WTC11 (cell line): ENCODE data around the gene ARFIP1. TPM values are rescaled to one million over a fixed set of nuclear protein-coding genes. Genes with fewer than 3 reads are reported as not detected.

Experiments used
- ATAC-seq: fragments of 200-7000 bp; cut with Tn5 transposase; 2 replicates; pipeline ENCODE4 v1.10.0; 2021; ENCODE audit warnings: mild to moderate bottlenecking, moderate library complexity
- CTCF ChIA-PET: fragments of 300-600 bp; sonication (Branson Sonifier 250); formaldehyde crosslinking; loops from one replicate; lab custom pipeline; 2021; ENCODE audit warnings: antibody characterized with exemption; lab: Charles Lee
- POLR2A ChIA-PET: fragments of 350-600 bp; sonication (Branson Sonifier 250); formaldehyde crosslinking; loops from one replicate; lab custom pipeline; 2021; ENCODE audit warnings: antibody characterized with exemption; lab: Charles Lee
- DNase-seq: peaks from one replicate; pipeline ENCODE4 v3.0.0; 2021; ENCODE audit warnings: low spot score
- H3K27ac Mint-ChIP-seq: 2 replicates; pipeline ENCODE4 v1.8.0; 2021; ENCODE audit warnings: mixed read lengths
- H3K27me3 Mint-ChIP-seq: 2 replicates; pipeline ENCODE4 v1.8.0; 2021; ENCODE audit warnings: low read depth, mild to moderate bottlenecking, moderate library complexity, mixed read lengths
- H3K36me3 Mint-ChIP-seq: 2 replicates; pipeline ENCODE4 v1.8.0; 2021; ENCODE audit warnings: mixed read lengths
- H3K4me1 Mint-ChIP-seq: 2 replicates; pipeline ENCODE4 v1.8.0; 2022; ENCODE audit warnings: mixed read lengths
- H3K4me3 Mint-ChIP-seq: 2 replicates; pipeline ENCODE4 v1.8.0; 2021; ENCODE audit warnings: mild to moderate bottlenecking, moderate library complexity, mixed read lengths
- H3K9me3 Mint-ChIP-seq: 2 replicates; pipeline ENCODE4 v1.8.0; 2021; ENCODE audit warnings: mixed read lengths
- AFF4 ChIP-seq: sonication (generic); formaldehyde crosslinking; IDR thresholded peaks from 2 replicates; pipeline ENCODE4 v1.8.1; 2023; ENCODE audit warnings: mild to moderate bottlenecking, missing genetic modification reagents, borderline replicate concordance
- CREM ChIP-seq: sonication (generic); formaldehyde crosslinking; IDR thresholded peaks from 2 replicates; pipeline ENCODE4 v1.8.1; 2022; ENCODE audit warnings: mild to moderate bottlenecking, missing genetic modification reagents, moderate library complexity
- EMX1 ChIP-seq: fragments of 250-450 bp; sonication (Bioruptor Pico); IDR thresholded peaks from 2 replicates; pipeline ENCODE4 v1.8.0; 2021; ENCODE audit warnings: mild to moderate bottlenecking
- FOXK1 ChIP-seq: sonication (generic); formaldehyde crosslinking; IDR thresholded peaks from 2 replicates; pipeline ENCODE4 v1.8.0; 2022; ENCODE audit warnings: mild to moderate bottlenecking, moderate library complexity, missing genetic modification reagents
- FOXP1 ChIP-seq: sonication (generic); formaldehyde crosslinking; IDR thresholded peaks from 2 replicates; pipeline ENCODE4 v1.8.0; 2022; ENCODE audit warnings: missing genetic modification reagents, mild to moderate bottlenecking, moderate library complexity, borderline replicate concordance
- GTF2I ChIP-seq: fragments of 250-450 bp; sonication (Bioruptor Pico); conservative IDR thresholded peaks from 2 replicates; pipeline ENCODE4 v1.4.0; 2021; ENCODE audit warnings: mild to moderate bottlenecking
- IRF2 ChIP-seq: sonication (generic); formaldehyde crosslinking; IDR thresholded peaks from 2 replicates; pipeline ENCODE4 v1.8.0; 2022; ENCODE audit warnings: low read depth, missing genetic modification reagents, borderline replicate concordance
- JUN ChIP-seq: sonication (generic); formaldehyde crosslinking; IDR thresholded peaks from 2 replicates; pipeline ENCODE4 v1.8.0; 2023; ENCODE audit warnings: mild to moderate bottlenecking, missing genetic modification reagents
- MYBL2 ChIP-seq: sonication (generic); formaldehyde crosslinking; IDR thresholded peaks from 2 replicates; pipeline ENCODE4 v1.8.1; 2023; ENCODE audit warnings: mild to moderate bottlenecking, moderate library complexity, missing genetic modification reagents
- NFATC4 ChIP-seq: fragments of 250-450 bp; sonication (Bioruptor Pico); IDR thresholded peaks from 2 replicates; pipeline ENCODE4 v1.9.0; 2021; ENCODE audit warnings: mild to moderate bottlenecking
- NFYB ChIP-seq: sonication (generic); formaldehyde crosslinking; conservative IDR thresholded peaks from 2 replicates; pipeline ENCODE4 v1.8.0; 2022; ENCODE audit warnings: low read depth, missing genetic modification reagents
- NR3C1 ChIP-seq: sonication (generic); formaldehyde crosslinking; conservative IDR thresholded peaks from 2 replicates; pipeline ENCODE4 v1.8.1; 2023; ENCODE audit warnings: low read depth, mild to moderate bottlenecking, missing genetic modification reagents
- OVOL2 ChIP-seq: fragments of 250-450 bp; sonication (Bioruptor Pico); IDR thresholded peaks from 2 replicates; pipeline ENCODE4 v1.9.0; 2021; ENCODE audit warnings: mild to moderate bottlenecking, borderline replicate concordance
- SMAD3 ChIP-seq: sonication (generic); formaldehyde crosslinking; IDR thresholded peaks from 2 replicates; pipeline ENCODE4 v1.8.0; 2022; ENCODE audit warnings: missing genetic modification reagents, mild to moderate bottlenecking, borderline replicate concordance
- SP1 ChIP-seq: sonication (generic); formaldehyde crosslinking; conservative IDR thresholded peaks from 2 replicates; pipeline ENCODE4 v1.8.1; 2022; ENCODE audit warnings: missing genetic modification reagents
- TEAD1 ChIP-seq: sonication (generic); formaldehyde crosslinking; IDR thresholded peaks from 2 replicates; pipeline ENCODE4 v1.8.0; 2022; ENCODE audit warnings: mild to moderate bottlenecking, missing genetic modification reagents
- TEAD4 ChIP-seq: sonication (generic); formaldehyde crosslinking; IDR thresholded peaks from 2 replicates; pipeline ENCODE4 v1.8.0; 2022; ENCODE audit warnings: mild to moderate bottlenecking, missing genetic modification reagents
- USF2 ChIP-seq: sonication (generic); formaldehyde crosslinking; IDR thresholded peaks from 2 replicates; pipeline ENCODE4 v1.8.1; 2023; ENCODE audit warnings: mild to moderate bottlenecking, missing genetic modification reagents, moderate library complexity
- ZNF281 ChIP-seq: sonication (generic); formaldehyde crosslinking; IDR thresholded peaks from 2 replicates; pipeline ENCODE4 v1.8.0; 2023; ENCODE audit warnings: mild to moderate bottlenecking, missing genetic modification reagents
- ZNF317 ChIP-seq: sonication (generic); formaldehyde crosslinking; IDR thresholded peaks from 2 replicates; pipeline ENCODE4 v1.8.1; 2023; ENCODE audit warnings: low read depth, mild to moderate bottlenecking, moderate library complexity, missing genetic modification reagents, borderline replicate concordance
- ZNF671 ChIP-seq: fragments of 250-450 bp; sonication (Bioruptor Pico); IDR thresholded peaks from 2 replicates; pipeline ENCODE4 v1.8.0; 2021; ENCODE audit warnings: mild to moderate bottlenecking
- total RNA-seq: library from RNA; stranded (reverse); gene quantifications from 3 replicates; pipeline ENCODE4 v1.2.3, GENCODE V29; 2021
- TF ChIP-seq, protein P1 (sequence below): sonication (generic); formaldehyde crosslinking; IDR thresholded peaks from 2 replicates; pipeline ENCODE4 v1.8.1; 2022; ENCODE audit warnings: mild to moderate bottlenecking, missing genetic modification reagents, moderate library complexity, borderline replicate concordance

Gene ARFIP1
- total RNA-seq, 1 experiment from 2014 or later: 35.3 TPM

DNA sequence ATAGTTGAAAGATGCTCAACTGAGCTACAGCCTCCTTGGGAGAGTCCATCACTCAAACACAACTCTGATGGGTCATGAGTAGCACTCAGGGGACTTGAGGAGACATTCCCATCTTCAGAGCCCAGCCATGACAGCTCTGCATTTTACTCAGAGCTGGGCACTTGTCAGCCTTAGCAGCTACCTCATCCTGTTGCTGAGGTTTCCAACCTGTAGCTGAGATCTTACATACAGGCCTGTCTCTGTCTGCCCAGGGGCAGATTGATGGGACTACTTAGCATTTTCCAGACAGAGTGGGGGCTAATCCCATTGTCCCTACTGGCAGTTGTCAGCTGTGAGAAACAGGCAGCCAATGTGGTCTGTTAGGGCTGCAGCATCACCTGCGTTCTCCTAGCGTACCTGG, 159.9 kb downstream of the ARFIP1 start:
- no peak for ATAC-seq
- H3K4me3 Mint-ChIP-seq: no peak overlapping the region
- CTCF ChIA-PET: interaction anchor here (1.1 to 1.4 kb wide), 2 partner anchors 10 to 188 kb away, joined by 3 to 5 read pairs; no protein-coding TSS in a partner anchor
- TF ChIP-seq EMX1 (CRISPR knock-in tag) (no peak), SMAD3 (CRISPR knock-in tag) (no peak), GTF2I (CRISPR knock-in tag) (no peak), IRF2 (CRISPR knock-in tag) (no peak), USF2 (CRISPR knock-in tag) (no peak), ZNF281 (CRISPR knock-in tag) (no peak)
- TF ChIP-seq, protein P1, sequence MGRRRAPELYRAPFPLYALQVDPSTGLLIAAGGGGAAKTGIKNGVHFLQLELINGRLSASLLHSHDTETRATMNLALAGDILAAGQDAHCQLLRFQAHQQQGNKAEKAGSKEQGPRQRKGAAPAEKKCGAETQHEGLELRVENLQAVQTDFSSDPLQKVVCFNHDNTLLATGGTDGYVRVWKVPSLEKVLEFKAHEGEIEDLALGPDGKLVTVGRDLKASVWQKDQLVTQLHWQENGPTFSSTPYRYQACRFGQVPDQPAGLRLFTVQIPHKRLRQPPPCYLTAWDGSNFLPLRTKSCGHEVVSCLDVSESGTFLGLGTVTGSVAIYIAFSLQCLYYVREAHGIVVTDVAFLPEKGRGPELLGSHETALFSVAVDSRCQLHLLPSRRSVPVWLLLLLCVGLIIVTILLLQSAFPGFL (CRISPR knock-in tag): no peak
- TF ChIP-seq, all 79 proteins: peak for 0
- H3K9me3 Mint-ChIP-seq: no peaks in the 10 kb centered on the region
- POLR2A ChIA-PET: interaction anchor here (0.6 kb wide), 1 partner anchor 260 kb away, joined by 3 read pairs; no protein-coding TSS in a partner anchor
- peaks cover 26% of the 10 kb centered on the region for H3K36me3 Mint-ChIP-seq
- H3K4me1 Mint-ChIP-seq: peaks cover 52% of the 10 kb centered on the region
- H3K27me3 Mint-ChIP-seq: peaks cover 17% of the 10 kb centered on the region
- no peak overlapping the region for H3K27ac Mint-ChIP-seq
- no peak for DNase-seq

DNA sequence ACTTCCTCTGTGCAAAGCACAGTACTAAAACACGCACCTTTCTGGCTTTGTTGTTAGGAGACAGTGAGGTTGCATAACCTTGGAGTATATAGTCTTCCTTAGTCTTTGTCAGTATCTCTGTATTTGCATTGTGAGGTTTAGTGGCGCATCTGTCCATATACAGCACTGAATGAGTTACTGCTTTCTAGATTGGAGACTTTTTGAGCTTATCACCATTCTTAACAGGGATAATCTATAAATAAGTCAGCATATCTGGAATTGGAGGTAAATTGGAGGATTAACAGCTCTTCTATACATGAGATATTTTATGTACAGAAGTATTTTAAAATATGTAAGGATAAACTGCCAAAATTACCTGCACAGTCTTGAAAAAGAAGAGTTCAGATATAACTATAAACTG, 160.7 kb downstream of the ARFIP1 start:
- peaks cover 30% of the 10 kb centered on the region for H3K36me3 Mint-ChIP-seq

More for the DNA sequence above, 160.7 kb downstream of the ARFIP1 start:
- ATAC-seq (no peak), DNase-seq (no peak)
- no peaks in the 10 kb centered on the region for H3K9me3 Mint-ChIP-seq
- CTCF ChIA-PET: no interaction called here
- no peak overlapping the region for H3K27ac Mint-ChIP-seq
- no peak for TF ChIP-seq NFATC4 (CRISPR knock-in tag)
- no peak for TF ChIP-seq FOXK1
- no peak for TF ChIP-seq NR3C1 (CRISPR knock-in tag)
- TF ChIP-seq FOXP1: no peak
- TF ChIP-seq ZNF317 (CRISPR knock-in tag): no peak
- no peak for TF ChIP-seq CREM (CRISPR knock-in tag)
- TF ChIP-seq ZNF671 (CRISPR knock-in tag): no peak
- TF ChIP-seq SP1 (CRISPR knock-in tag): no peak
- TF ChIP-seq JUN (CRISPR knock-in tag): no peak
- no peak for TF ChIP-seq MYBL2 (CRISPR knock-in tag)
- TF ChIP-seq NFYB (CRISPR knock-in tag): no peak
- TF ChIP-seq TEAD1: no peak
- TF ChIP-seq GTF2I (CRISPR knock-in tag): no peak
- TF ChIP-seq TEAD4 (CRISPR knock-in tag): no peak
- TF ChIP-seq AFF4 (CRISPR knock-in tag): no peak
- no peak for TF ChIP-seq OVOL2 (CRISPR knock-in tag)
- POLR2A ChIA-PET: no interaction called here
- peaks cover 47% of the 10 kb centered on the region for H3K4me1 Mint-ChIP-seq
- no peak overlapping the region for H3K4me3 Mint-ChIP-seq
- peaks cover 16% of the 10 kb centered on the region for H3K27me3 Mint-ChIP-seq
